ENCODE results near the gene ZNF778. TPM values are rescaled to one million over a fixed set of nuclear protein-coding genes. Genes with fewer than 3 reads are reported as not detected.

ZNF778 gene
- total and polyA plus RNA-seq, 10 of the 15 experiments (the other 5 are each of a cell fraction or from before 2014, with no cell fraction given): 0.20 to 9.7 (median 4.1) TPM

- FAIRE-seq (no peak), DNase-seq (ENCODE audit: low read depth, low spot score) (no peak), ATAC-seq (no peak)
- H3K4me2 ChIP-seq (ENCODE audit: control insufficient read depth, insufficient read depth): no peak overlapping the region
- H3K79me2 ChIP-seq (ENCODE audit: control insufficient read depth, insufficient read depth, low read length): no peaks in the 10 kb centered on the region
- no peak overlapping the region for H3K4me3 ChIP-seq
- no TSS peak for BruUV-seq (replicated peaks)
- 63% methylated on average over 14 of the region's 14 CpGs for WGBS (ENCODE audit: insufficient coverage, insufficient replicate concordance, low lambda C conversion rate, missing lambda C conversion rate)
- no peaks in the 10 kb centered on the region for H3K9me3 ChIP-seq (replicated peaks; ENCODE audit: control insufficient read depth, insufficient read depth, low read length)
- intact Hi-C loops (cut with micrococcal nuclease; ENCODE audit: unreplicated experiment): loop anchor here (2.0 kb wide), 1 partner anchor 47 kb away; the partner anchor contains the start of gene ZNF778
- ChIA-PET CTCF (interaction anchor here (1.5 kb wide), 1 partner anchor 354 kb away, joined by 4 read pairs; no protein-coding TSS in a partner anchor), SMC1A (ENCODE audit: uncharacterized antibody, unreplicated experiment) (no interaction called here), POLR2A (no interaction called here), RAD21 (ENCODE audit: unreplicated experiment) (no interaction called here)
- H2AFZ ChIP-seq (ENCODE audit: control insufficient read depth, low read depth, low read length): no peak overlapping the region
- no peaks in the 10 kb centered on the region for H3K36me3 ChIP-seq (ENCODE audit: control insufficient read depth in 2 of 2, insufficient read depth in 2 of 2, low read length in 1 of 2)
- no peak overlapping the region for H3K9ac ChIP-seq (ENCODE audit: control insufficient read depth, insufficient read depth, low read length)
- no peak overlapping the region for H3K27ac ChIP-seq (ENCODE audit: control insufficient read depth, insufficient read depth)
- peaks cover 7% of the 10 kb centered on the region for H3K4me1 ChIP-seq (ENCODE audit: control insufficient read depth, insufficient read depth, low read length)
- in situ Hi-C loops (cut with MboI): loop anchor here (5.0 kb wide), 3 partner anchors 232 to 422 kb away; no protein-coding TSS in a partner anchor
- H4K20me1 ChIP-seq (ENCODE audit: control insufficient read depth, insufficient read depth): no peaks in the 10 kb centered on the region; the same call in 1 of the 2 replicates
- peaks cover 0 to 8% of the 10 kb centered on the region in 2 experiments; a peak in 3 of 4 replicates for H3K27me3 ChIP-seq (replicated peaks in 1 of 2; ENCODE audit: control insufficient read depth in 2 of 2, insufficient read depth in 2 of 2, low read length in 1 of 2)
- TF ChIP-seq SREBF2 (IDR thresholded peaks at IDR 0.05; ENCODE audit: low read length) (no peak), ZNF207 (IDR thresholded peaks at IDR 0.05; ENCODE audit: borderline replicate concordance) (no peak), NFXL1 (IDR thresholded peaks at IDR 0.05; ENCODE audit: borderline replicate concordance) (no peak), TBL1XR1 (IDR thresholded peaks at IDR 0.05; ENCODE audit: low read depth, low read length) (no peak), ATF3 (IDR thresholded peaks at IDR 0.05; ENCODE audit: borderline replicate concordance, extremely low read depth, low read depth, low read length) (no peak), E4F1 (IDR thresholded peaks at IDR 0.05; ENCODE audit: borderline replicate concordance, partially characterized antibody) (no peak), BCLAF1 (IDR thresholded peaks at IDR 0.05) (no peak), HDAC6 (IDR thresholded peaks at IDR 0.05; ENCODE audit: unreplicated experiment) (no peak), RB1 (IDR thresholded peaks at IDR 0.05; ENCODE audit: borderline replicate concordance) (no peak), ZBTB40 (IDR thresholded peaks at IDR 0.05; ENCODE audit: borderline replicate concordance) (no peak), PML (IDR thresholded peaks at IDR 0.05; ENCODE audit: low read length) (no peak), POU2F2 (IDR thresholded peaks at IDR 0.05; ENCODE audit: borderline replicate concordance, low read depth, low read length) (no peak), MTA2 (IDR thresholded peaks at IDR 0.05; ENCODE audit: low read depth) (no peak), POLR2A (IDR thresholded peaks at IDR 0.05; ENCODE audit: low read depth, low read length) (no peak)
Measured at GRCh38 chr16:89169778-89170177, 47.7 kb upstream of the ZNF778 start.

Measured in GM12878 (cell line).